Thoracic aorta (tissue), 2 donors: ENCODE data around the gene AGPAT3. TPM values are rescaled to one million over a fixed set of nuclear protein-coding genes. Genes with fewer than 3 reads are reported as not detected.

Source experiments
- ATAC-seq: fragments of 150-250 bp; one replicate; pipeline ENCODE4 v1.8.0; 2017; ENCODE audit warnings: low read depth; ENCODE audit not compliant: insufficient number of reproducible peaks, low FRiP score
- DNase-seq: peaks from one replicate; pipeline ENCODE4 v3.0.0-alpha.2; 2020; ENCODE audit warnings: low spot score
- H3K27ac ChIP-seq, 2 donors: fragments of 200-600 bp; sonication (generic); 1 replicate in 1 of 2; 2 replicates in 1 of 2; pipeline ENCODE4 v1.5.1; 2016; ENCODE audit warnings: mild to moderate bottlenecking in 2 of 2, moderate library complexity in 2 of 2
- H3K27me3 ChIP-seq: fragments of 200-600 bp; sonication (generic); replicated peaks from 2 replicates; pipeline ENCODE4 v1.6.0; 2016; ENCODE audit warnings: mild to moderate bottlenecking; ENCODE audit not compliant: insufficient read depth
- H3K36me3 ChIP-seq: fragments of 200-600 bp; sonication (generic); one replicate; pipeline ENCODE4 v1.5.1; 2016
- H3K4me1 ChIP-seq, 2 donors: fragments of 200-600 bp; sonication (generic); 1 replicate in 1 of 2; 2 replicates in 1 of 2; pipeline versions ENCODE4 v1.5.1 to v1.6.0; 2016; ENCODE audit warnings: low read depth in 2 of 2, mild to moderate bottlenecking in 1 of 2; ENCODE audit not compliant: control insufficient read depth in 1 of 2
- H3K4me3 ChIP-seq: fragments of 200-600 bp; sonication (generic); 2 replicates; pipeline ENCODE4 v1.5.1; 2016; ENCODE audit warnings: mild to moderate bottlenecking
- H3K9me3 ChIP-seq: fragments of 200-600 bp; sonication (generic); 2 replicates; pipeline ENCODE4 v1.5.1; 2016
- CTCF ChIP-seq: fragments of 200-600 bp; sonication (generic); IDR thresholded peaks from one replicate; pipeline ENCODE4 v1.5.1; 2019; ENCODE audit warnings: antibody characterized with exemption
- total RNA-seq, 2 donors: library from RNA; depleted of rRNA; stranded (reverse); fragments of >200 nt; gene quantifications; one replicate each; pipeline versions ENCODE4 v1.1.0 to v1.2.3, GENCODE V29; 2016

The AGPAT3 gene
- total RNA-seq, 2 donors from 2014 or later: 32.8 to 37.9 TPM

- ATAC-seq (no peak), DNase-seq (no peak)
- no peaks in the 10 kb centered on the region for H3K36me3 ChIP-seq
- no peaks in the 10 kb centered on the region for H3K9me3 ChIP-seq
- no peak overlapping the region for H3K4me3 ChIP-seq
- no peak overlapping the region for H3K27ac ChIP-seq
- TF ChIP-seq CTCF: no peak
- no peaks in the 10 kb centered on the region for H3K27me3 ChIP-seq
- H3K4me1 ChIP-seq: peaks cover 0 to 20% of the 10 kb centered on the region in 2 donors
Measured at GRCh38 chr21:43923391-43923790, 58.4 kb downstream of the AGPAT3 start.

- no peaks in the 10 kb centered on the region for H3K36me3 ChIP-seq
- H3K27ac ChIP-seq: no peak overlapping the region
- no peak for TF ChIP-seq CTCF
- no peak for ATAC-seq
- peaks cover 0 to 20% of the 10 kb centered on the region in 2 donors for H3K4me1 ChIP-seq
- DNase-seq: no peak
- H3K27me3 ChIP-seq: no peaks in the 10 kb centered on the region
- no peaks in the 10 kb centered on the region for H3K9me3 ChIP-seq
- H3K4me3 ChIP-seq: no peak overlapping the region
Measured at GRCh38 chr21:43924421-43925095, 59.5 kb downstream of the AGPAT3 start.

GRCh38 chr21:43925096-43925481 lies 60.1 kb downstream of the AGPAT3 start:
- DNase-seq (no peak), ATAC-seq (no peak)
- H3K27ac ChIP-seq: no peak overlapping the region
- no peak overlapping the region for H3K4me3 ChIP-seq
- no peak for TF ChIP-seq CTCF
- H3K4me1 ChIP-seq: peaks cover 0 to 20% of the 10 kb centered on the region in 2 donors
- H3K27me3 ChIP-seq: no peaks in the 10 kb centered on the region
- no peaks in the 10 kb centered on the region for H3K36me3 ChIP-seq
- H3K9me3 ChIP-seq: no peaks in the 10 kb centered on the region

- TF ChIP-seq CTCF: no peak
- H3K4me3 ChIP-seq: no peak overlapping the region
- no peak for ATAC-seq
- DNase-seq: no peak
- H3K4me1 ChIP-seq: peaks cover 0 to 20% of the 10 kb centered on the region in 2 donors
- no peak overlapping the region for H3K27ac ChIP-seq
- H3K27me3 ChIP-seq: no peaks in the 10 kb centered on the region
- no peaks in the 10 kb centered on the region for H3K36me3 ChIP-seq
- no peaks in the 10 kb centered on the region for H3K9me3 ChIP-seq
Measured at GRCh38 chr21:43925609-43926008, 60.6 kb downstream of the AGPAT3 start.

GRCh38 chr21:43926196-43926595 lies 61.2 kb downstream of the AGPAT3 start:
- TF ChIP-seq CTCF: no peak
- DNase-seq (no peak), ATAC-seq (no peak)
- H3K27me3 ChIP-seq: no peaks in the 10 kb centered on the region
- H3K27ac ChIP-seq: no peak overlapping the region
- H3K9me3 ChIP-seq: no peaks in the 10 kb centered on the region
- H3K4me1 ChIP-seq: peaks cover 0 to 20% of the 10 kb centered on the region in 2 donors
- H3K4me3 ChIP-seq: no peak overlapping the region
- H3K36me3 ChIP-seq: no peaks in the 10 kb centered on the region
